GM19324 (cell line): ENCODE results near the gene MPC1L.

Experiments used
- ATAC-seq: cut with Tn5 transposase; IDR thresholded peaks from one replicate; pipeline ENCODE4 v1.9.1; 2021; ENCODE audit warnings: mild to moderate bottlenecking, moderate library complexity; ENCODE audit not compliant: unreplicated experiment, low FRiP score

Gene MPC1L

DNA sequence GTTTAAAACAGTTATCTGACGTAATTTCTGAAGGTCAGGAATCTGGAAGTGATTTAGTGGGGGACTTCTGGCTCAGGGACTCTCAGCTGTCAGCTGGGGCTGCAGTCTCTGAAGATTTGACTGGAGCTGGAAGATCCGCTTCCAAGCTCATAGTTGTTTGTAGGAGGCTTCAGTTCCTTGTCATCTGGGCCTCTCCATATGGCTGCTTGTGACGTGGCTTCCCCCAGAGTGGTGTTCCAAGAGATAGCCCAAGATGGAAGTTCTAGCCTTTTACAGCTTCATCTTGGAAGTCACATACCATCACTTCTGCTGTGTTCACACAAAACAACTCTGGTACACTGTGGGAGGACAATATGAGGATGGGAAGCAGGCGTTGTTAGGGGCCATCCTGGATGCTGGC is 2.1 kb downstream of the MPC1L start:
- ATAC-seq, result no peak

DNA sequence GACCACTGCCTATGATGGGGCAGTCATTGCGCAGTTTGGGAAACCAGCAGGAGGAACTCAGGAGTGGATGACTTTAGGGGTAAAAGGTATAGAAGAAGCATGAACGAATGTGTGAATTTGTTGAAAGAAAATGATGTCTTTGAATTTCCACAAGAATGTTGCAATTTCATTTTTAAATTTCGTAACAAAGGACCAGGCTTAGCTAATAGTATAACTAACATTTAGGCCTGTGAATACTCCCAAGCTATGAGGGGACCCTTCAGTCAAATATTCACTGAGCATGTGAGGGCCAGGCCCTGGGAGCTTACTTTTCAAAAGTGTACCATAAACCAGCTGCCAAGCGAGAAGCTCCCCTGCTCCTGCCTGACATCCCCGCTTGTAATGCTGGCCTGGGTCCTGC is 5.3 kb downstream of the MPC1L start:
- ATAC-seq, result no peak

- no peak for ATAC-seq
These were observed 9.0 kb downstream of the MPC1L start for GRCh38 chrX:40632199-40632598.

GRCh38 chrX:40637687-40638086 is 14.5 kb downstream of the MPC1L start:
- no peak for ATAC-seq

GRCh38 chrX:40644176-40644575 is 20.9 kb downstream of the MPC1L start:
- no peak for ATAC-seq

- peak; percentile 27 for ATAC-seq
These were observed 21.7 kb downstream of the MPC1L start for GRCh38 chrX:40644821-40645358.

GRCh38 chrX:40646489-40647306 is 23.5 kb downstream of the MPC1L start:
- peak; percentile 23 for ATAC-seq

DNA sequence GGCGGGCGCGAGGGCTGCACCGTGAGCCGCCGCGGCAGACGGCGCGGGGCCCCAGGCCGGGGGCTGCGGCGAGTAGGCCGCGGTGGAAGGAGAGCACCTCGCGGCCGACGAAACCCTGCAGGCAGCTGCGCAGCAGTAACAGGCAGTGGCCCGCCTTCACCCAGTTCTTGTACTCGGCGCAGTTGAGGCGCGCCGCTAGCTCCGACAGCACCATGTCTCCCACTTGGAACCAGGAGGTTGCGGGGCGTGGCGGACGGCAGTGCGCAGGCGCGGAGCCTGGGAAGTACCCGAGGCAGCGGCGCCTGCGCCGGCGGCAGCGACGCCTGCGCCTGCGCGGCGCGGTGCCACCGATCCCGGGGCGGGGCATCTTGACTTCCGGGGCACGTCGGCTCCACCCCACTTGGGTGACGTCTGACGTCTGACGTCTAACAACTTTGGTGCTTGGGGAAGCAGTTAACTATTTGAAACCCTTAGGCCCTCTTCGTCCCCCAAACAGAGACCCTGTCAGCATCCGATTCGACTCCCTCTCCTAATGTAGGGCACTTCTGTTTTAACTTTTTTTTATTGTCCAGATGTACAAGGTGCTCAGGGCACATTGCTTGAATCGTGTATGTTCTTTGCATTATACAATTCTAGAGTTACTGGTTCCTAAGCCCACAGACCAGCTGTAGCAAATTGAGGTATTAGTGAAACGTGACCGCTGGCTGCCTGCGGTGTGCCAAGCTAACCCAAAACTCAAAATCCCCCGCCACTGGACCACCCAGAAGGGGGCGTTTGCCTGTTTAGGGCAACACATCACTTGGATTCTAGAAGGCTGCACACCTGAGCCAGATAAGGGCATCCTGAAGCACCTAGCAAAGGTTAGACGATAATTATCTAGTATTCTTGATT is 24.3 kb downstream of the MPC1L start, which contains the start of gene CXorf38:
Gene CXorf38 (minus strand): TSS at position 255 of the 891 bp plus-strand sequence. CDS start 41 bp downstream, at position 214.
- ATAC-seq, result peak; percentile 88

GRCh38 chrX:40651620-40652223 is 28.5 kb downstream of the MPC1L start:
- no peak for ATAC-seq

DNA sequence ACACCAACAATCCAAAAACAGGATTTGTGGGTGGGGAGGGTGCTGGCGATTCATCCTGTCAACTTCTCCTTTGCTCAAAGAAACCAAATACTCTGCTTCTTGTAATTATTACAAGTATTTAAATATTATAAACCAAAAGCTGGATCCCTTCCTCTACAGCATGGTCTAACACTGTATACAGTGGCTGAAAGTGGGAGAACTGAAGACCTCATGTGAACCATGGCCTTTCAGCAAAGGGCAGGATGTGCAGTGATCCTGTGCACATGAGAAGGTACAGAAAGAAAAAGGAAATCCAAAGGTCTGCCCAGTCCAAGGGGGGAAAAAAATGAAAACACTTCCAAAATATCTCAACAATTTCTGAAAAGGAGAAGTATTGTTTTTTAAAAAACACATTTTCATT is 29.4 kb downstream of the MPC1L start:
- ATAC-seq, result no peak

GRCh38 chrX:40653535-40653934 is 30.3 kb downstream of the MPC1L start:
- no peak for ATAC-seq

DNA sequence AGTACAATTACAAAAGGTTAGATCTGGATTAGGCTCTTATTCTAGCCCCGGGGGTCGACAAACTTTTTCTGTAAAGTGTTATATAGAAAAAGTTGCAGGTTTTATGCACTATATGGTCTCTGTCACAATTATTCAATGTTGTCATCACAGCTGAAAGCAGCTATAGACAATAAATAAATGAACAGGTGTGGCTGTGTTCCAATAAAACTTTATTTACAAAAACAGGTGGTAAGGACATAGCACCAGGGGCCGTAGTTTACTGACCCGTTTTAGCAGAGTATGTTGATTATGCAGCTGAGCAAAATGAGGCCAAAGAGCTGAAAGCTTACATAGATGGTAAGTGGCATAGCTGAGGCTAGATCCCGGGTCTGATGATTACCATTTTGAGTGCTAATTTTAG is 37.2 kb downstream of the MPC1L start:
- no peak for ATAC-seq

- no peak for ATAC-seq
These were observed 38.3 kb downstream of the MPC1L start for GRCh38 chrX:40661489-40661888.

GRCh38 chrX:40663078-40663740 is 40.0 kb downstream of the MPC1L start:
- ATAC-seq, result no peak

DNA sequence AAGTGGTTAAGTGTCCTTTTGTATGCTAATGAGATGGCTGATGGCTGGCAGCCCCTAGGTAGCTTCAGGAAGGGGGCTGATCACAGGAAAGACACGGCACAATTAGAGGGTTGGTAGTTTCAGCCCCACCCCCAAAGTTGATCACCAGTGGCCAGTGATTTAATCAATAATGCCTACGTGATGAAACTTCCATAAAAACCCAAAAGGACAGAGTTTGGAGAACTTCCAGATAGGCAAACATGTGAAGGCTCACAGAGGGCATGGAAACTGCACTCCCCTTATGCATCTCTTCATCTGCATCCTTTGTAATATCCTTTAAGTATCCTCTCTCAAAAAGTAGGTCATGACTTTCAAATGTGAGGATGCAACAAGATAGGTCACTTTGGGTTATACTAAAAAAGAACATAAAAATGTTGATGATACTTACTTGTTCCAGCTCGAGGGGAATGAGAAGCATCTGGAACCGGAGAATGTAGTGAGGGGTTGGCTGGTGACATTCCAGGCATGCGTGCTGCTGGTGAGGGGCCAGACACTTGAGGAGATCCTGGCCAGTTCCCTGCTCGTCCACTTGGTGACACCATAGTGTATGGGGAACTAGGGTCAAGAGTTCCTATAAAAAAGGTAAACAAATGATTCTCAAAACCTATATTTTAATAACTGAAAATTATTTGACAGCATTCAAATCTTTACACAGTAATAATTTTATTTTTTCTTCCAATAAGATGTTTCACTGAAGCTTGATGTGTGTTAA is 40.8 kb downstream of the MPC1L start:
- ATAC-seq, result no peak

DNA sequence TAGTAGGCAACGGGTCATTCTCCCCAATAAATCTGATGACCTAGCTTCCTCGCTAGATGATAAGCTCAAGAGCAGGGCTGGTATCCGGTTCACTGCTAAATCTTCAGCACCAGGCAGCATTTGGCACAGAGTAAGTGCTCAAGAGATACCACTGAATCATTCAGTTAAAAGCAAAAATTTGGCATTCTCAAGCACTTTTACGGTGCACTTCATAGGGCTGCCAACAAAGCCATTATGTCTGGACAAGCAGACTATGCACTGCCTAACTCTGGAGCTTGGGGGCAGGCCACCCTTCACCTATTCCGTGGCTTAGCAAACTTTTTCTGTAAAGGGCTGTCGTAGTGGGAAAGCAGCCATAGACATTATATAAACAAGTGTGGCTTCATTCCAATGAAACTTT is 47.9 kb downstream of the MPC1L start:
- no peak for ATAC-seq
